ENCODE measurements around the gene TMSB15C.
A peak's percentile ranks its signal among the peaks of the same experiment; 100 is the strongest.
"Not testable (repeated sequence)": the region's sequence is repeated elsewhere in the genome, so short reads cannot be mapped to it uniquely, and the experiment has no call there.

The TMSB15C gene

GRCh38 chrX:104075778-104076445 lies at the start of gene TMSB15C:
TMSB15C (minus strand) TSS chrX:104076236.
- not testable (repeated sequence) for DNase-seq (ENCODE audit: low read depth)

GRCh38 chrX:104122829-104123228 lies 46.8 kb upstream of the TMSB15C start:
- DNase-seq (ENCODE audit: low read depth), result no peak

- DNase-seq (ENCODE audit: low read depth), result no peak
Measured at GRCh38 chrX:104118765-104119164, 42.7 kb upstream of the TMSB15C start.

DNA sequence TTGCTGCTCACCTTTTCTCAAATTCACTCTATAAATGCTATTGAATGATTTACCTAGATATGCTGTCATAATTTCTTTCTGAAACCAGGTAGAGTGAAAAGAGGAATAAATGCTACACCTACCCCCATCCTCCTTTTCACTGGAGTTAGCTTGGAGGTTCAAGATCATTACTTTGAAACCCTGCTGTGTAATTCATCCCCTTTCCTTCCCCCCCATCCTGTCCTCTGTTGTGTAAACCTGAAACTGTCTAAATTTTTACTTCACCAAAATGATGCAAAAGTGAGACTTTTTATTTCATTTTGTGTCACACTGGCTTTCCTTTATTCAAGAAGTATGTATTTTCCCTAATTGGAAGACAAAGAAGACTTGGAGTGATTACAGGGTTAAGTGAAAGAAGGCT lies 41.7 kb upstream of the TMSB15C start:
- DNase-seq (ENCODE audit: low read depth), result no peak

DNA sequence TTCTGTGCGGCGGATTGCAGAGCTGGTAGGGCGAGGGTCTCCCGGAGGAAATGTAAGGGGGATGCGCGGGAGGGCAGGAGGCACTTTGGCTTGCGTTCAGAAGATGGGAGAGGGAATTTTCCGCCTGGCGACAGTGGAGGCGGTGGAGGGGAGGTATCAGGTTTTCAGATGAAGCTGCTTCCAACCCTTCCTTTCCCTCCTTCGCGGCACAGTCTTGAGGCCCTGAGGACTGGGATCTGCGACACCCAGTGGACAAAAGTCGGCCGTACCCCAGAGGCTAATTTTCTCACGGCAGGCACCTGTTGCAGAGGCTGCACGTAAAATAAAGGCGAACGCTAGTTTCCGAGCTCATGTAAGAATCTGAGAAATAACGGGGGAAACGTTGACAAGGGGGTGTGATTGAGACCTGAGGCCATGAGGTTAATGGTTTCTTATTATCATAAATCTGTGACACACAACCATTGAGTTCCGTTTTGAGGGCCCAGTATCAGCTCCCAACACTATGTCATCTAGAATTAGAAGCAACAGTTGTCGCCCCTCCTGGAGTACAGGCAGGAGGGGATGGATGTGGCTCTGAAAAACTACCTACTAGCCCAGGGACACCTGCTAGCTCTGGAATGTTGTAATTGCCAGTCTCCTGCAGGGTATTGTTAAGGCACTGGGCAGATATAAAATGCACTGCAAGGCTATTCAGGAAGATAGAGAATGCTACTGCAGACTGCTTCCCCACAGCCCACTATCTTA lies 37.4 kb upstream of the TMSB15C start:
- peak; percentile 14 for DNase-seq (ENCODE audit: low read depth)

- no peak for DNase-seq (ENCODE audit: low read depth)
Measured at GRCh38 chrX:104112326-104112951, 36.4 kb upstream of the TMSB15C start, which contains the start of gene ZCCHC18. ZCCHC18 (plus strand) TSS chrX:104112523; CDS start chrX:104114112, 1,589 bp downstream.

- DNase-seq (ENCODE audit: low read depth), result not testable (repeated sequence)
Measured at GRCh38 chrX:104110491-104111240, 34.6 kb upstream of the TMSB15C start.

DNA sequence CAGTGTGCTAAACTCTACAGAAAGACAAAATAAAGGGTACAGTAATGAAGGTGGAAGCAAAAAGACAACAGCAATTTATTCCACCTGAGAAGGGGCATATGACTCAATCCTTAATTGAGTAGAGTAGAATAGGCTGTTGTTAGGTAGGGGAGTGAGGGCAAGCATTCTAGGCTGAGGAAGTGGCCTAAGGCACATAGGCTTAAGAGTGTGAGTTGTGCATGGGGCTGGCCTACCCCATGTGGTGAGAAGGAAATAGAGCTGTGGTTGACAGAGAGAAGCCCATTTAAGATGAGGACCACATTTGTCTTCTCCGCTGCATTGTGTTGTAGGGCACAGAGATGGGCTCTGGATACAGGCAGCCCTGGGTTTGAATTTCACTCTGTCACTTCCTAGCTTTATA lies 32.9 kb upstream of the TMSB15C start:
- no peak for DNase-seq (ENCODE audit: low read depth)

GRCh38 chrX:104105330-104106262 lies 29.6 kb upstream of the TMSB15C start:
- DNase-seq (ENCODE audit: low read depth), result no peak

DNA sequence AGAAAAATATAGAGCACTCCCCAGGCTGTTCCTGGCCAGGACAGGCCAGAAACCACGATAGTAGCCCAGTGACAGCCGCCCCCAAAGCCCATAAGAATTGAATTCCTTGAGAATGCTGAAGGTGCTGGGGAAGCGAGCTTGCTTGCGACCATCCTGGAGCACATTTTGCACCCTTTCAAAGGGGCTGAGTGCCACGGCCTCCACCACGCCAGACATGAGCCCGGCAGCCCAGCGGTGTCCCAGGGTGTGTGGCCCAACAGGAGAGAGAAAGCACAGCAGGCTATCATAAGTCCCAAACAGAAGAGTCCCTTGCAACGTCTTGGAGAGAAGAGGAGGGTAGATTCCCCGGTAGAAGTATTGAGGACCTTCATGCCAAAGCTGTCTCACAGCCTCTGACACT lies 28.6 kb upstream of the TMSB15C start:
- no peak for DNase-seq (ENCODE audit: low read depth)

DNA sequence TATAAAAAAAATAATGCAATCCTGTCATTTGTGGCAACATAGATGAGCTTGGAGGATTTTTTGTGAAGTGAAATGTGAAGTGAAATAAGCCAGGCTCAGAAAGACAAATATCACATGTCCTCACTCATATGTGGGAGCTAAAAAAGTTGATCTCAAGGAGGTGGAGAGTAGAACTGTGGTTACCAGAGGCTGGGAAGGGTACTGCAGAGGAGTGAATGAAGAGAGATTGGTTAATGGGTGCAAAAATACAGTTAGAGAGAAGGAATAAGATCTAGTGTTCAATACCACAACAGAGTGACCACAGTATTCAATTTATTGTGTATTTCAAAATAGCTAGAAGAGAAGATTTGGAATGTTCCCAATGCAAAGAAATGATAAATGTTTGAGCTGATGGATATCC lies 22.9 kb upstream of the TMSB15C start:
- DNase-seq (ENCODE audit: low read depth), result no peak

DNA sequence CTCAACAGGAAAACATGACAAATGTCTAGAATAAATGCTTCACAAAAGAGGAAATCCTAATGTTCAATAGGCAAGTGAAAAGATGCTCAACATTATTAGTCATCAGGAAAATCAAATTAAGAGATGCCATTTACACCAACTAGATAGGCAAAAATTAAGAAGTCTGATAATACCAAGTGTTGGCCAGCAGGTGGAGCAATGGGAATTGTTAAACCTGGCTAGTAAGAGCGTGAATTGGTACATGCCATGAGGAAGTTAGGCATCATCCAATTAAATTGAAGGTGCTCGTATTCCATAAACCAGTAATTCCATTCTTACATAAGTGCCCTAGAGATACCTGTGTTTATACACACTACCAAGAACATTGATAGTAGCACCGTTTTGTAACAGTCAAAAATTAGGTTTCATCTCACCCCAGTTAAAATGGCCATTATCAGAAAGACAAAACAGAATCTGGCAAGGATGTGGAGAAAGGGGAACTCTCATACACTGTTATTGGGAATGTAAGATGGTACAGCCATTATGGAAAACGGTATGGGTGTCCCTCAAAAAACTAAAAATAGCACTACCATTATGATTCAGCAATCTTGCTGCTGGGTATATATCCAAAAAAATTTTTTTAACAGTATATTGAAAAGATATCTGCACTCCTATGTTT lies 22.2 kb upstream of the TMSB15C start:
- no peak for DNase-seq (ENCODE audit: low read depth)

DNA sequence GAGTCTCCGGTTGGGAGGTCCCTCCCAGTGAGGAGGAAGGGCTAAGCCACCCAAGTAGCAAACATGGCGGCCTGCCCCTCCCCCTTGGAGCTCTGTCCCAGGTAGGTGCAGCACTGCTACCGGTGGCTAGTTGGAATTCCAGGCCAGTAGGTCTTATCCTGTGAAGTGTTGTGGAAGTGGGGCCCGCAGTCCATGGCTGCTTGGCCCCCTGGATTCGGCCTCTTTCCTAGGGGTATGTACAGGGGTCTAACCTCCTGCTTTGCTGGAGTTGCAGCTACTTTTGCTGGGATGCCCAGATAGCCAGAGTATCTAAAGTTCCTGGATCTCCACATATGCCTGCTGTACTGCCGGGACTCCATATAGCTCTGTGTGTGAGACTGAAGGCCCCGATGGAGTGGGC lies 9.9 kb upstream of the TMSB15C start:
- DNase-seq (ENCODE audit: low read depth), result no peak

GRCh38 chrX:104085477-104085876 lies 9.4 kb upstream of the TMSB15C start:
- DNase-seq (ENCODE audit: low read depth), result no peak

- DNase-seq (ENCODE audit: low read depth), result no peak
Measured at GRCh38 chrX:104084534-104085277, 8.7 kb upstream of the TMSB15C start.

DNA sequence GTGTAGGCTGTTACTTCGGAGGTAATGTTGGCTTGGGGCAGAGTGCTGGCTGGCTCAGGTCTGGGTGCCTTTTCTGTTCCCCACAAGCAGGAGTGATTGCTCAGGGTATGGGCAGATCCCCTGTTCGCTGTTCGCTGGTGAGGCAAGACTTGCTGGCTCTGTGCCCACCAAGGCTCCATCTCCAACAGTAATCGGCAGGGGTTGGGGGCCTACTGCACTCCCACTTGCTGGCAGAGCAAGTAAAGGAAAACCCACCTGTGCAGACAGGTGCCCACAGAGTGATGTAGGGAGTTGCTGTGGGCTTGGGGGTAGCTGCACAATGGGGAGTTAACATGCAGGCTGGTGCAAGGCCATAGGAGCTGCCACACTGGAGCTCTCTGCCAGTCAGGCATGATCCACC lies 8.0 kb upstream of the TMSB15C start:
- no peak for DNase-seq (ENCODE audit: low read depth)

GRCh38 chrX:104077854-104078253 lies 1.8 kb upstream of the TMSB15C start:
- not testable (repeated sequence) for DNase-seq (ENCODE audit: low read depth)

- not testable (repeated sequence) for DNase-seq (ENCODE audit: low read depth)
Measured at GRCh38 chrX:104062636-104063035, 13.4 kb downstream of the TMSB15C start.

DNA sequence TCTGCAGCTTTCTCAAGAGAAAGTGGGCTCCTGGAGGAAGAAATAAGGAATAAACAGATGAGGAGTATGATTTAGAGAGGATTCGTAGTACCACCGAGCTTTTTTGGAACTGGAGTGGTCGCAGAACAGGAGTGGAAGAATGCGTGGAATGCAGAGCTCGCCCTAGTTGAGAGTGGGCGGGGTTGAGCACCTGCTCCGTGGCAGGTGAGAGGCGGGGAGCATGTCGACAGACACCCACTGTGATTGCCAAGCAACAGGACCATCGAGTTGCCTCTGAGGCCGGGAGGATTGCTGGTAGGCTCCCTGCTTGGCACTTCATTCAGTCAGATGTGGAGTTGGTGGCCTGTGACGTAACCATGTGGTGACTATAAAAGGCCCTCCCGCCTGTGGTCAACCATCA lies 21.1 kb downstream of the TMSB15C start:
- DNase-seq (ENCODE audit: low read depth), result not testable (repeated sequence)

DNA sequence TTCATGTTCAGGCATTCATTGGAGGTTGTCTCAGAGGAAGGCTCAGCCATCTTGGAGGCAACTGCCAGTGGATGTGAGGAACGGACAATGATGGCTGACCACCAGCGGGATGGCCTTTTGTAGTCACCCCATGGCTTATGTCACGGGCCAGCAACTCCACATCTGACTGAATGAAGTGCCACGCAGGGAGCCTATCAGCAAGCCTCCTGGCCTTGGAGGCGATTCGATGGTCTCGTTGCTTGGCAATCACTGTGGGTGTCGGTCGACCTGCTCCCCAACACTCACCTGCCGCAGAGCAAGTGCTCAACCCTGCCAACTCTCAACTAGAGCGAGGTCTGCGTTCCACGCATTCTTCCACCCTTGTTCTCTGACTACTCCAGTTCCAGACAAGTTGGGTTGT lies 28.9 kb downstream of the TMSB15C start:
- DNase-seq (ENCODE audit: low read depth), result no peak
